HG02870 (cell line): ENCODE data around the gene ANKRD55.
"Not testable (repeated sequence)": the region's sequence is repeated elsewhere in the genome, so short reads cannot be mapped to it uniquely, and the experiment has no call there.

Source experiments
- ATAC-seq: cut with Tn5 transposase; IDR thresholded peaks from one replicate; pipeline ENCODE4 v1.9.1; 2021; ENCODE audit warnings: mild to moderate bottlenecking, moderate library complexity; ENCODE audit not compliant: unreplicated experiment

Gene ANKRD55

DNA sequence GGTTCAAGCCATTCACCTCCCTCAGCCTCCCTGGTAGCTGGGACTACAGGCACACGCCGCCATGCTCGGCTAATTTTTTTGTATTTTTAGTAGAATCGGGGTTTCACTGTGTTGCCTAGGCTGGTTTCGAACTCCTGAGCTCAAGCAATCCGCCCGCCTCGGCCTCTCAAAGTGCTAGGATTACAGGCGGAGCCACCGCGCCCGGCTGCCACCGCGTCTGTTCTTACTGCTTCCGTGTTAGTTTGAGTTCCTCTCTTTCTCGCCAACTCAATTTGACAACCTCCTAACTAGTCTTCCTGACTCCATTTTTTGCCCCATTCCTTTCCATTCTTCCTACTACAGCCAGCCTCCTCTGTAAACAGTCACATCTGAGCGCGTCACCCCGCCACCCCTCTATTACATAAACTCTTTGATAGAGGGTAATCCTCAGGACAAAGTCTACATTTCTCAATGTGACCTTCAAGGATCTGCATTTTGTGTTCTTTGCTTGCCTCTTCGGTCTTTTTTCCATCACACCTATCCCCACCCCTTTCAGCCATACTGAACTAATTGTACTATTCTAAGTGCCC, 149.8 kb downstream of the ANKRD55 start:
- no peak for ATAC-seq

DNA sequence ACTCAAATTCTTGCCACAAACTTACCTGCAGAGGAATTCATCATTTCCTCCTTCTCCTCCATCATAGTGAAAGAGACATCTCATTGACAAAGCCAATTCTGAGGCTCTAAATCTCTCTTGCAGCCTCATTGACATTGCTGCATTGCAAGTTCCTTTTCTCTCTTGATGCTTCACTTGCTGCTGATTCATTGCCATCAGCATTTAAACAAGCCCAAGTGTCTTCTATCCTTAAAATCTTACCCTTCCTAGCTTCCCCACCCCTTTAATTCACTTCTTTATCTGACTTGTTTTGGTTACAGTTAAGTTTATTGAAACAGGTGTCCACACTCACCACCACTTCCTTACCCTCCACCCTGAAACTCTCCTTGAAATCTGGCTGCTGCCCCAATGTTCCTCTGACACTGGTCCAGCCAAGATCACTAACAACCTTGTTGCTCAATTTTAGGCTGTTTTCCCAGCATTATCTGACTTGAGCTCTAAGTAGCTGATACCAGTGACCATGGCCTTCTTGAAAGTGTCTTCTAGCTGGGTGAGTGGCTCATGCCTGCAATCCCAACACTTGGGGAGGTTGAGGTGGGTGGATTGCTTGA, 152.0 kb downstream of the ANKRD55 start:
- ATAC-seq = not testable (repeated sequence)

DNA sequence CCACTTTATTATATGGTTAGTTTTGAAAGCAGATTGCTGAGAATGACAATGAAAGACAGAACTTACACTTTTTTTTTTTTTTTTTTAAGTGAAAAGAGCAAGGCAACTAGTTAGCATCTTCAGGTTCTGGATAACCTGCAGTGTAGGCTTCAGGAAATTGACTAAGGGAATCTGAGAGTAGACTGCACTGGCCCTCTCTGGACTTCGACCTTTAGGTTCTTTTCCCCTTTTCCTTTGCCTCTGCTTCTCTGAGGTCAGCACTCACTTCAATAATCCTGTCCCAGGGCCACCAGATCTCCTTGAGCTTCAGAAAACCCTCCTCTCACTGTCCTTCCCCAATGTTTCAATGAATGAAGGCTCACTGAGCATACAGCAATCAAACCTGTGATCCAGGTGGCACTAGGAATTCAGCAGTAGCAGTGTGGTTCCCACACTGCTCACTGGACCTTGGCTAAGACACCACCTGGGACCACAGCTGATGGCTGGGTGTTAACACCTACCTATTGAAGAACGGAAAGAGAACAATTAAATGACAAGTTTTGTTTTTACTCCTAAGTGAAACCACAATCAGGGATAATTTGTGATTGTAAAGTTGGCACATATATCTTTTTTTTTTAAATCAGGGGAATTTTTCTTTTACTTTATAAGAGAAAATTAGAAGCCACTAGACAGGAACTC, 152.6 kb downstream of the ANKRD55 start:
- no peak for ATAC-seq

DNA sequence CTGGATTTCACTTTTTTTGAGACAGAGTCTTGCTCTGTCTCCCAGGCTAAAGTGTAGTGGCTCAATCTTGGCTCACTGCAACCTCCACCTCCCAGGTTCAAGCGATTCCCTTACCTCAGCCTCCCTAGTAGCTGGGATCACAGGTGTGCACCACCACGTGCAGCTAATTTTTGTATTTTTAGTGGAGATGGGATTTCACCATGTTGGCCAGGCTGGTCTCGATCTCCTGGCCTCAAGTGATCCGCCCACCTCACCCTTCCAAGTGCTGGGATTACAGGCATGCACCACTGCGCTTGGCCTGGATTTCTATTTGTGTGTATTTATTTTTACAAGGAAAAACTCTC, 154.0 kb downstream of the ANKRD55 start:
- not testable (repeated sequence) for ATAC-seq

DNA sequence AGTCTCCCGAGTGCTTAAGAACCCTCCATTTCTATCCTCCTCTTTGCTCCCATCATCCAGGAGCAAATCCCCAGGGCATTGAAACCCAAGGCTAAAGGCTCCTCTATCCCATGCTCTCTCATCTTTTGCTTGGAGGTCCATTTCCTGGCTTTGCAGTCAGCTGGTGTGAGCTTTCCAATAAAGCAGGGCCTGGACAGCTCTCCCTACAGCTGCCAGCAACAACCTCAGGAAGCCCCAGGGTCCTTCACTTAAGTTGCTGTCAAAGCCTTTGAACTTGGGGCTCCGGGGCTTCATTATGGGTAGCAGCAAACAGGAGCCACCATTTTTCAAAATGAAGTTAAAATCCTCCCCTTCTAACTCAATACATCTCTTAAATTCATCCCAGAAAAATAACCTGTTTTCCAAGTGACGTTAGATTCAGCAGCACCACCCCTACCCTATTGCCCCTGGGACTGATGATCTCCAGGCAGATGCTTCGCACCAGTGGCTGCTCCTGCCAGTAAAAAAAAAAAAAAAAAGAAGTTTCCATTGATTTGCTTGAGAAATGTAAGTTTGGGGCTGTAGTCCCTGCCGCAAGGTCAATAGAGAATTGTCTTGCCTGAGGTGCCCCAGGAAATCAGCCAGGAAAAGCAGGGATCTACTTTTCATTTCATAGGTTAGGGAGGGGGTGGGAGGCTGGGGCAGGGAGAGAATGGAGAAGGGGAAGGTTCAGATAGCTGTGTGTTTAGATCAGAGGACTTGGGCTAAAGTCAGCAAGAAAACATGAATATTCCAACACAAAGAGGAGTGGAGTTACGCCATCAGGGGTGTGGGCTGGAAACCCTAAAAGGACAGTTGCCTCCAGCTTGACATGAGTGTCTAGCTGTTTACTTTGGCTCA, 154.6 kb downstream of the ANKRD55 start:
- no peak for ATAC-seq

DNA sequence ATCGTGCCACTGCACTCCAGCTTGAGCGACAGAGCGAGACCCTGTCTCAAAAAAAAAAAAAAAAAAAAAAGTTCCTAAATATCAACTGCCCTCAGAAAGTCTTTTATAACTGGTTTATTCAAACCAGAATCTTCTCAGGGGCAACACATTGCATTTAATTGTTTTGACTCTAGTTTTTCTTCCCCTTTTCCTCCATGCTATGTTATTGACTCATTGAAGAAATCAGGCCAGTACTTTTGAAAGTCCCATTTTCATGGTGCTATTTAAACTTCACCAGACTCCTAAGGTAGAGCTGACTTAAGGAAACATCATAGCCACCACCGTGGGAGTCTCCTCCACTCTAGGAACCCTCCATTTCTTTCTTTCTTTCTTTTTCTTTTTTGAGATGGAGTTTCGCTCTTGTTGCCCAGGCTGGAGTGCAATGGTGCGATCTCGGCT, 155.3 kb downstream of the ANKRD55 start:
- no peak for ATAC-seq

DNA sequence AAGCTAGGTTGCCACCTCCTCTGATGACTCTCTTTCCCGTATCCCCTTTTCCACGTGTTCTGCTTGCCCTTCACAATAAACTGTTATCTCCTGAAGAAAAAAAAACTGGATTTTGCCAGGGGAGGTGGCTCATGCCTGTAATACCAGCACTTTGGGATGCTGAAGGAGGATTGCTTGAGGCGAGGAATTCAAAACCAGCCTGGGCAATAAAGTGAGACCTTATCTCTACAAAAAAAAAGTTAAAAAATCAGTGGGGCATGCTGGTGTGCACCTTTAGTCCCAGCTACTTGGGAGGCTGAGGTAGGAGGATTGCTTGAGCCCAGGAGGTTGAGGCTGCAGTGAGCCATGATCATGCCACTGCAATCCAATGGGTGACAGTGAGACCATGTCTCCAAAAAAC, 156.6 kb downstream of the ANKRD55 start:
- no peak for ATAC-seq

DNA sequence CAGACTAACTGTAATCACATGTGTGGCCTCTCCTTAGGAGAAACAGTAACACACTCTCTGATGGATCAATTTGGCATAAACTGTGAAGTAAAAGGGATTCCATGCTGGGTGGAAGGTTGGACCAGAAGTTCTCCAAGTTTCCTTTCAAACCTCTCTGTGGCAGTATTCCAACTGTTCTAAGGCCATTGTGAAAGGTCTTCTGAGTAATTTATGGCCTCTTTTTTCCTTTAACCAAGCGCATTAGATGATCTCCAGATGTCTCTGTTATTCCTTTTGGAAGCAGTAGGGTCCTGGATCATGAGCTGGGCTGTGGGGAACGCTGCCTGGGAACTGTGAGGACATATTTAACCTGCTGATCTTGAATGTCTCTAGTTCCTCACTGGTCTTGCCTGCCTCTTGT, 157.8 kb downstream of the ANKRD55 start:
- no peak for ATAC-seq

DNA sequence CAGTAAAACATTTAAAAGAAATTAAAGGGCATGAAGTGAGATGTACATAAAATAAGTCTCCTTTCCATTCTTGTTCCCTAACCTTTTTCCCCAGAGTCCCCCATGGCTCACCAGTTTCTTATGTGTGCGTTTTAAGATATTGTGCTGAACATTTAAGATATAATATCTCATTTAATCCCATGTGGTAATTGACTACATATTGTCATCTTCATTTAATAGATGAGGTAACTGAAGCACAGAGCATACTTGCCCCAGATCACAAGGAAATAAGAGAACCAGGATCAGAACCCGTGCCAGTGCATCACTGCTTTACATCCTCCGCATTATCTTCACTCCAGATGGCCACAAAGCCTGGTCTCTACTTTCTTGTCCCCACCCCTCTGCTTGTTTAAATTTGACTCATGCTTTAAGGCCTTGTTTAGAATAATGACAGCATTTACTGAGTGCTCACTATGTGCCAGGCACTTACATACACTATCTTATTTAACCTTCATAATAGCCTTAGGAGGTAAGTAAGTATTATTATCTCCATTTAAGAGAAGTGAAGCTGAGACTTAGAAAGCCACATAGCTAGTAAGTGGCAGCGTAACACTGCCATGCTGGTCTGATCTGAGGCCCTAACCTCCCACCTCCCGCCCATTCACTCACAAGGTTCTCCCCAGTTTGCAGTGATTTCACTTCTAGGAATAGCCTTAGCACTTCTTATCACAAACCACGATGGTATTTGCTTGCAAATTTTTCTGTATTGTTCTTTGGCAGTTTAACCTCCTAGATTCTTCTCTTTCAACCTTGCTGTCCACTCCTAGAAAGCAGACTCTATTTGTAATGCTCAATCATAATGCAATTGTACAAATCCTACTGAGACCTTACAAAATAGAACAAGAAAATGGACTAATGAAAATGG, 160.0 kb downstream of the ANKRD55 start:
- no peak for ATAC-seq

DNA sequence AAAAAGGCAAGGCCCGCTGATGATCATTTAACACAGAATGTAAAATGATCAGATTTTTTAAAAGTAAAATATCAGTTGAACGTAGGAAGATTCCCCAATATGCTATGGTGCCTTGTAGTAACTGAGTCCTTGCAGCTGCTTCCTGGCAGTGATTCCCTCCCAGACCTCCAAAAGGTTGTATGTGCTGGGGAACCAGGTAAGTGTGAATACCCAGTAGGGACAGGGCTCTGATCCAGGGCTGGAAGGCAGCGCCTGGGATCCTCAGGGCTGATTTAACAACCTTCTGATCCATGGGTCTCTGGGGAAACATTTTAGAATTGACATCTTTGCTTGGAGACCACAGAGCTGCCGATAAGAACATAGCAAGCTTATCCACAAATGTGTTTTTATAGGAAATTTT, 161.7 kb downstream of the ANKRD55 start:
- no peak for ATAC-seq

DNA sequence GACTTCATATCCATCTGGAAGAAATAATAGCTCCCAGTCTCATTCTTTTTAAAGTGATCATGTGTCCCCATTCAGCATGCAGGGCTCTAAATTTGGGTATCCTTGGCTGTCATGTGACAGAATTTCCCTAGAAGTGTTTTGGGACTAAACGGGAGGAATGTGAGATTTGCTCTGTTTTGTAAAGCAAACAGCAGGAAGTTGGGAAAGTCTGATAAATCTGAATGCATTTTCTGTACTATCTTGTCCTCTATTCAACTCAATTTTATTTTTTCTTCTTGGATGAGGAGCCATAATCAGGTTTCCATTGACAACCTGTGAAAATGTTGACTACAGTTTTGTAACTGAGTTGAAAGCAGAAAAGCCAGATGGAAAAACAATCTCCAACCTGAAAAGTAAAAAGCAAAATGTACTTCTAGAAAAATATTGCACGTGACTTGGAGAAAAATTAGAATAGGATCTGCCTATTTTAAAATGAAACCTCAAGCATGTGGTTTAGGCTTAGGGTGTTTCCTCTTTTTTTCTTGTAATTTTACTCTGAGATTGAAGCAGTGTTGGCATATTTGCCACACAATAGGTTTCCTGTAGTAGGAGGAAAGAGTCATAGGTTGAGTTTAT, 162.2 kb downstream of the ANKRD55 start:
- no peak for ATAC-seq

DNA sequence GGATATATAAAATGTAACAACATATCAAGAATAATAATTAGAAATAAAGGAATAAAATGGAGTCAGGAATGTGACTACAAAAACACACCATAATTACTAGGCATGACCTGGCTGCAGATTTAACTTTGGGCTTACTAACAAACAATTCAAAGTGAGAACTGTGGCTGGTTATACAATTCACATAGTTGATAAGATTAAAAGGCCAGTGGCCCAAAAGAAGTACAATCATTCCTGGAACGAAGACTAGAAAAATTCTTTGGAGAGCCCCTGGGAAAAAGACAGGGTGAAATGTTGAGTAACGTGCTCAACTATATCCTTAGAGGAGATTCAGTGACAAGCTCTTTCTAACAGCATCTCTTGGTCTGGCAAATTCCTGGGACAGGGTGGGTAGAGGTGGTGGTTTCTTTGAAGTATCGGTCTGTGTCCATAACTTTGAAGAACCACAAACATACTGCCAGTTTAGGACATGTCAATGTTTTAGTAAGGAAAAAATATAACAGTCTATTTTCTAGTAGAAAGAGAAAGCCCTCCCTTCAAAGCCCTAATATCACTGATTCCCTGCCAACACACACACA, 163.4 kb downstream of the ANKRD55 start:
- ATAC-seq = no peak

DNA sequence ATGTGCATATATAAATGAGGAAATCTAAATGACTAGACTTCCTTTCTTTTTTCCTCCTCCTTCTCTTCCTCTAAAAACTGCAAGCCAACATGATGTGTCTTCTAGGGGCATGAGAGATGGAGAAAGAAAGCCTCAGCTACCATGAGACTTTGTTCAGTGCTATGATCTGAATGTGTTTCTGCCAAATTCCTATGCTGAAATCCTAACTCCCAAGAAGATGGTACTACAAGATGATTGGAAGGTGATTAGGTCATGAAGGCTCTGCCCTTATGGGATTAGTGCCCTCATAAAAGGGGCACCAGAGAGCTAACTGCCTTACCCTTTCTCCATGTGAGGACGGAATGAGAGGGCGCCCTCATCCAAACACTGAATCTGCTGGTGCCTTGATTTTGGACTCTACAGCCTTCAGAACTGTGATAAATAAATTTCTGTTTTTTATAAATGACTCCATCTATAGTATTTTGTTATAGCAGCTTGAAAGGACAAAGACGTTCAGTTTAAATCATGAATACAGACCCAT, 166.1 kb downstream of the ANKRD55 start:
- ATAC-seq = no peak

DNA sequence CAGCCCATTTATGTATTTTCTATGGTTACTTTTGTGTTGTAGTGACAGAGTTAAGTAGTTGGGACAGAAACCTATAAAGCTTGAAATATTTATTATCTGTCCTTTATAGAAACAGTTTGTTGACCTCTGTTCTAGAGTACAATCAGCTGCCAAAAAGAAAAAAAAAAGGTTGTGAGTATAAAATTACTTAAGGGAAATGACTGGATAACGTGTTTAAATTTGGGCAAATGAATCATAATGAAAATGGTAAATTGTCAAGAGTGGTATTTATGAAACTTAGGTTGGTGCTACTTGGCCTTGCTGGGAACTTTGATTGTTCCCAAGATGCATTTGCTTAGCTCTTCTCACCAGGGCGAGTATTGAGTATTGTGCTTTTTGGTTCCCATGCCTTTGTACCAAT, 168.1 kb downstream of the ANKRD55 start:
- no peak for ATAC-seq

DNA sequence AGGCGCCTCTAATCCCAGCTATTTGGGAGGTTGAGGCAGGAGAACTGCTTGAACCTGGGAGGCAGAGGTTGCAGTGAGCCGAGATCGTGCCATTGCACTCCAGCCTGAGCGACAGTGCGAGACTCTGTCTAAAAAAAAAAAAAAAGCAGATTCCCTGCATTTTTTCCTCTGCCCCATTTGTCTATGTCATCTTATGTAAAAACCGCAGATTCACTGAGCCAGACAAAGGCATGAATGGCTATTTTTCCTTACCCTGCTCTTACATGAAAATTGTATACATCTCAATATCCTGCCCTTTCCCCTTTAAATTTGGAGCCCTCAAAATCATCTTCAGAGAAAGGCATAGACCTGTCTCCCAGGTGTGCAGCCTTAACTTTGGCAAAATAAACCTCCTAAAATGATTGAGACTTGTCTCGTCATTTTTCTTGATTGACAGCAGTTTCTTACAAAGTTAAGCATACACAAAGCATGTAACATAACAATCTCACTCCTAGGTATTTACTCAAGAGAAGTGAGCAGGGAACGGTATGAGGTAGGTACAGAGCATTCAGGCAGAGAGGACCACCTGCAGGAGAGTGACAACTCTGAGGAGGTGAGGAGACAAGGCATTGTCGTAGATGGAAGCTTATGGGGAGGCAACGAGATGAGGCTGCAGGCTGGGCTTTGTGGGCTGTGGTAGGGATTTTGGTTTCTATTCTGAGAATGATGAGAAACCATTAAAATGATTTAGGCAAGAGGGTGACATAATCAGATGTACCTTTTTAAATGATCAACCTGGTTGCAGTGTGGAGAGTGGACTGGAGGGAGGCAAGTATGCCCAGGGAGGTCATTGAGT, 172.6 kb downstream of the ANKRD55 start:
- no peak for ATAC-seq

DNA sequence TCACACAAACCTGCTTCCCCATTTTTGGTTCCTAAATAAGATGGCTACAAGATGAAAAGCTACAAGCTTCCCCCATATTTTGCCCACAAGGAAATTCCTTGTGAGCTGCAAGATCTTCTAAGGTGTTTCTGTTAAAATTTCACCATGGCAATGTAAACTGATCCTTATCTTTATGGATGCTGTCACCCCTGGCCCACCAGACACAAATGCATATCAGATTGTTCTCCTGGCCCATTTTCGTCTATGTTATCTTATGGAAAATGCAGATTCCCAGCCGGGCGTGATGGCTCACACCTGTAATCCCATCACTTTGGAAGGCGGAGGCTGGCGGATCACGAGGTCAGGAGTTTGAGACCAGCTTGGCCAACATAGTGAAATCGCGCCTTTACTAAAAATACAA, 173.3 kb downstream of the ANKRD55 start:
- no peak for ATAC-seq

DNA sequence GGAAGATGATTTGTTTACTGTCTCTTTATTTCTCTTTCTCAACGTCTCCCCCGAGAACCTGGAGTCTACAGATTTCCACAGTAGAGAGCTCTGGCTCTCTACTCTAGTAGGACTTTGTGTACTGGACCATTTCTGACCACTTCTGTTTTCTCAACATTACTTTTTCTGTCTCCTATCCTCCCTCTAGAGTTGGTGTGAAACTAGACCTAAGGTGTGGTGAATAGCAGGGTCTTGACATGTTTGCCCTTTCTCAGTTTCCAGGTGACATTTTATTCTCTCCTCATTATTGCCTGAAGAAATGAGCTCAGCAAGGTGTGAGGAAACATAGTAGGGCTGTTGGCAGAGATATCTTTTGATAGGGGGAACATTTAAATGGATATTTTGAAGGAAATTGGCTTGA, 176.3 kb downstream of the ANKRD55 start:
- peak; percentile 80 for ATAC-seq

DNA sequence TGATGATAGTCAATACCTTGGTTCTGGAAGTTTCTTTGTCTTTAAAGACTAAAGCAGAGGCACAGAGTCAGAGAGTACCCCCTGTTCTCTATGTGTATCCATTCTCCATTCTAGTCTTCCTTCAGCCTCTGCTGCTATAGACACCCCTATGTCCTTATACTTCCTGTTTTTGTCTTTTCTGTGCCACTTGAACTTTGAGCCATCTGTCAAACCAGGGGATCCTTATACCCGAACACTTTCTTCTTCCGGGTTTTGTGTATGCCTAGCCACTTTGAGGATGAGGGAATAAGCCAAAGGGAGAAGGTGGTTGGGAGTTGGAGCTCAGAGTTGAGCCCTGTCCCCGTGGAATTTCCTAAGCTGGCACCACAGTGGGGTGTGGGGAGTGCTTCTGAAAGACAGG, 177.3 kb downstream of the ANKRD55 start:
- no peak for ATAC-seq

DNA sequence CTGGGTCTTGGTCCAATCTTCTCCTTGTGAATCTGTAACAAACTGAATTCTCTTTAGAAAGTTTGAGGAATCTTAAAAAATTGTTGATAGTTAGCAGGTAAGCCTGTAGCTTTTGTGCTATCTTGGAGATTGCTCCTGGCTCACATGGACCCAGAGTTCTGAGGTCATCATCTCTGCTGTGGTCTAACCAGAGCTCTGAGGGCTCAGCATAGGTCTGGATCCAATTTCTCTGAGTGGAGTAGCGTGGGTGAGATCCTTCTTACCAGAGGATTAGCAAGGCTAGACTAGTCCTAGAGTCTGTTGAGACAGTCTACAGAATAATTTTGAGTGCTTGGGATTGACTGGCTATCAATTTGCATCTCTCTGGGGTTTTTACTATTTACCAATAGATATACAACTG, 177.8 kb downstream of the ANKRD55 start:
- ATAC-seq = no peak
